ENCODE results near the gene PAQR9. TPM values are rescaled to one million over a fixed set of nuclear protein-coding genes. Genes with fewer than 3 reads are reported as not detected.
A peak's percentile ranks its signal among the peaks of the same experiment; 100 is the strongest.

PAQR9 gene
- total and polyA plus RNA-seq, 2 of the 13 experiments (the other 11 are each of a cell fraction or from before 2014, with no cell fraction given): 3.7 to 10.3 TPM

DNA sequence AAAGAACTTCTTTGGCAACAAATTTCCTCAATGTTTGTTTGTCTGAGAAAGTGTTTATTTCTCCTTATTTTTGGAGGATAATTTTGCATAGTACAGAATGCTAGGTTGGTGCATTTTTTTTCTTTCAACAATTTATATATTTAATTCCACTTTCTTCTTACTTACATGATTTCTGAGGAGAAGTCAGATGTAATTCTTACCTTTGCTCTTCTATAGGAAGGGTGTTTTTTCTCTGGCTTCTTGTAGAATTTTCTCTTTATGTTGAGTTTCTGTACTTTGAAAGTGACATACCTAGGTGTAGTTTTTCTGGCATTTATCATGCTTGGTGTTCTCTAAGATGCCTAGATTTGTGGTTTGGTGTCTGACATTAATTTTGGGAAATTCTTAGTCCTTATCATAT is 39.8 kb downstream of the PAQR9 start:
- H3K4me3 ChIP-seq (replicated peaks in 1 of 3; ENCODE audit: insufficient read depth in 1 of 3, low read depth in 2 of 3, low read length in 3 of 3): no peak overlapping the region
- CTCF ChIA-PET (ENCODE audit: low intra/inter-chr PET ratio, low total read pairs): no interaction called here
- ATAC-seq (no peak), DNase-seq (ENCODE audit: low spot score) (no peak), FAIRE-seq (no peak)
- no peak overlapping the region for H3K27ac ChIP-seq (ENCODE audit: extremely low read length, insufficient read depth, low read length)
- intact Hi-C loops (cut with micrococcal nuclease; ENCODE audit: unreplicated experiment) (no loop called here), in situ Hi-C loops (cut with HindIII; ENCODE audit: extremely low pct_ligation_motif_present, low pct_unique_long_range_greater_than_20kb) (no loop called here)
- no peaks in the 10 kb centered on the region for H3K9me3 ChIP-seq (ENCODE audit: low read length)
- H3K4me1 ChIP-seq (ENCODE audit: insufficient read depth, low read length): peaks cover 39% of the 10 kb centered on the region
- no peaks in the 10 kb centered on the region for H4K20me1 ChIP-seq (ENCODE audit: insufficient read depth, low read length)
- H3K4me2 ChIP-seq (ENCODE audit: low read depth, low read length): no peak overlapping the region
- POLR2A ChIA-PET: no interaction called here
- TF ChIP-seq RXRB (CRISPR knock-in tag; IDR thresholded peaks at IDR 0.05; ENCODE audit: borderline replicate concordance) (no peak), ZNF317 (CRISPR knock-in tag; IDR thresholded peaks at IDR 0.05) (peak; percentile 98)
- H3K27me3 ChIP-seq (ENCODE audit: control insufficient read depth in 1 of 2, insufficient read depth in 2 of 2, low read length in 2 of 2): no peaks in the 10 kb centered on the region
- no peaks in the 10 kb centered on the region for H3K36me3 ChIP-seq (replicated peaks in 1 of 2; ENCODE audit: control insufficient read depth in 1 of 2, insufficient read depth in 2 of 2, low read length in 2 of 2)
- no peak overlapping the region for H3K9ac ChIP-seq (ENCODE audit: insufficient read depth, low read depth, low read length)
- no peaks in the 10 kb centered on the region for H3K79me2 ChIP-seq (ENCODE audit: insufficient read depth, low read length)
- no peak overlapping the region for H2AFZ ChIP-seq (ENCODE audit: low read length)
- no TSS peak for BruUV-seq (replicated peaks)

GRCh38 chr3:142916605-142917004 is 46.9 kb downstream of the PAQR9 start:
- BruUV-seq (replicated peaks): no TSS peak
- no peak overlapping the region for H3K4me3 ChIP-seq (replicated peaks in 1 of 3; ENCODE audit: insufficient read depth in 1 of 3, low read depth in 2 of 3, low read length in 3 of 3)
- no peak for DNase-seq (ENCODE audit: low spot score)
- H2AFZ ChIP-seq (ENCODE audit: low read length): no peak overlapping the region
- in situ Hi-C loops (cut with HindIII; ENCODE audit: extremely low pct_ligation_motif_present, low pct_unique_long_range_greater_than_20kb): no loop called here
- ATAC-seq: no peak
- WGBS (ENCODE audit: low lambda C conversion rate): 0% methylated on average over 2 of the region's 2 CpGs
- no peaks in the 10 kb centered on the region for H3K4me1 ChIP-seq (ENCODE audit: insufficient read depth, low read length)
- H3K9ac ChIP-seq (ENCODE audit: insufficient read depth, low read depth, low read length): no peak overlapping the region
- H3K79me2 ChIP-seq (ENCODE audit: insufficient read depth, low read length): no peaks in the 10 kb centered on the region
- H3K9me3 ChIP-seq (ENCODE audit: low read length): no peaks in the 10 kb centered on the region
- no peak for TF ChIP-seq KDM5B (CRISPR knock-in tag; IDR thresholded peaks at IDR 0.05; ENCODE audit: borderline replicate concordance)
- intact Hi-C loops (cut with micrococcal nuclease; ENCODE audit: unreplicated experiment): no loop called here
- peaks cover 0 to 19% of the 10 kb centered on the region in 2 experiments; a peak in 1 of 5 replicates for H3K27me3 ChIP-seq (ENCODE audit: control insufficient read depth in 1 of 2, insufficient read depth in 2 of 2, low read length in 2 of 2)
- no peaks in the 10 kb centered on the region for H4K20me1 ChIP-seq (ENCODE audit: insufficient read depth, low read length)
- no peaks in the 10 kb centered on the region for H3K36me3 ChIP-seq (replicated peaks in 1 of 2; ENCODE audit: control insufficient read depth in 1 of 2, insufficient read depth in 2 of 2, low read length in 2 of 2)
- ChIA-PET POLR2A (no interaction called here), CTCF (ENCODE audit: low intra/inter-chr PET ratio, low total read pairs) (no interaction called here)
- H3K4me2 ChIP-seq (ENCODE audit: low read depth, low read length): no peak overlapping the region
- FAIRE-seq: no peak
- H3K27ac ChIP-seq (ENCODE audit: extremely low read length, insufficient read depth, low read length): no peak overlapping the region

DNA sequence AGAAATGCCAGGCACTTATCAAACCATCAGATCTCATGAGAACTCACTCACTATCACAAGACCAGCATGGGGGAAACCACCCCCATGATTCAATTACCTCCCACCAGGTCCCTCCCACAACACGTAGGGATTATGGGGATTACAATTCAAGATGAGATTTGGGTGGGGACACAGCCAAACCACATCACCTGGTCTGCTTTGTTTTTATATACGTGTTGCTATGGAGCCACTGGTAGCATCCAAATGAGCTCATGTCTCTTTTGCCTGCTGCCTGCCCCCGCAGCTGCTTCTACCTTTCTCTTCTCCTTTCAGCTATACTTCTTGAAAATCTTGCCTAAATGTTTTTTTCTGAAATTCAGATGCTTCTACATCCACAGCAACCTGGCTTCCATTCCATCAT is 47.8 kb downstream of the PAQR9 start:
- in situ Hi-C loops (cut with HindIII; ENCODE audit: extremely low pct_ligation_motif_present, low pct_unique_long_range_greater_than_20kb) (no loop called here), intact Hi-C loops (cut with micrococcal nuclease; ENCODE audit: unreplicated experiment) (no loop called here)
- no peak overlapping the region for H3K4me3 ChIP-seq (replicated peaks in 1 of 3; ENCODE audit: insufficient read depth in 1 of 3, low read depth in 2 of 3, low read length in 3 of 3)
- H2AFZ ChIP-seq (ENCODE audit: low read length): no peak overlapping the region
- 21% methylated on average over 3 of the region's 3 CpGs for WGBS (ENCODE audit: low lambda C conversion rate)
- H3K36me3 ChIP-seq (replicated peaks in 1 of 2; ENCODE audit: control insufficient read depth in 1 of 2, insufficient read depth in 2 of 2, low read length in 2 of 2): no peaks in the 10 kb centered on the region
- peaks cover 0 to 25% of the 10 kb centered on the region in 2 experiments; a peak in 2 of 5 replicates for H3K27me3 ChIP-seq (ENCODE audit: control insufficient read depth in 1 of 2, insufficient read depth in 2 of 2, low read length in 2 of 2)
- no peaks in the 10 kb centered on the region for H3K9me3 ChIP-seq (ENCODE audit: low read length)
- no peaks in the 10 kb centered on the region for H4K20me1 ChIP-seq (ENCODE audit: insufficient read depth, low read length)
- DNase-seq (ENCODE audit: low spot score) (no peak), FAIRE-seq (no peak), ATAC-seq (no peak)
- POLR2A ChIA-PET: no interaction called here
- H3K27ac ChIP-seq (ENCODE audit: extremely low read length, insufficient read depth, low read length): no peak overlapping the region
- CTCF ChIA-PET (ENCODE audit: low intra/inter-chr PET ratio, low total read pairs): no interaction called here
- H3K79me2 ChIP-seq (ENCODE audit: insufficient read depth, low read length): no peaks in the 10 kb centered on the region
- H3K4me2 ChIP-seq (ENCODE audit: low read depth, low read length): no peak overlapping the region
- no TSS peak for BruUV-seq (replicated peaks)
- no peaks in the 10 kb centered on the region for H3K4me1 ChIP-seq (ENCODE audit: insufficient read depth, low read length)
- TF ChIP-seq KLF16 (CRISPR knock-in tag; IDR thresholded peaks at IDR 0.05): no peak
- TF ChIP-seq PRDM15 (CRISPR knock-in tag; IDR thresholded peaks at IDR 0.05): no peak
- H3K9ac ChIP-seq (ENCODE audit: insufficient read depth, low read depth, low read length): no peak overlapping the region
